H1 (cell line): ENCODE measurements around the gene ARL6IP1. TPM values are rescaled to one million over a fixed set of nuclear protein-coding genes. Genes with fewer than 3 reads are reported as not detected.
A peak's percentile ranks its signal among the peaks of the same experiment; 100 is the strongest.

Source experiments
- BCL11A ChIP-seq, 2 experiments: IDR thresholded peaks; one replicate each; pipeline ENCODE4 v1.6.1; 2011; ENCODE audit warnings: low read depth in 2 of 2, low read length in 2 of 2, mild to moderate bottlenecking in 2 of 2
- CHD1 ChIP-seq: IDR thresholded peaks from 2 replicates; pipeline ENCODE4 v1.6.1; 2012; ENCODE audit warnings: low read depth, low read length, improper control_type of control experiment
- SP4 ChIP-seq: IDR thresholded peaks from 2 replicates; pipeline ENCODE4 v1.6.1; 2012; ENCODE audit warnings: low read length, inconsistent platforms
- TBP ChIP-seq: IDR thresholded peaks from 2 replicates; pipeline ENCODE4 v1.6.1; 2011; ENCODE audit warnings: low read depth, low read length, improper control_type of control experiment
- polyA plus RNA-seq, 7 experiments: library from polyadenylated mRNA; depleted of rRNA in 3 of 7; stranded (reverse) in 5 of 7; unstranded in 2 of 7; fragments of >200 nt in 5 of 7; fragments of 200-250 nt in 2 of 7; gene quantifications; 1 replicate in 5 of 7; 2 replicates in 1 of 7; 4 replicates in 1 of 7; pipeline versions ENCODE4 v1.2.1 to v1.2.3, GENCODE V29; 2011 to 2013; ENCODE audit warnings: missing spikeins in 2 of 7, mixed read lengths in 2 of 7
- total RNA-seq: library from RNA; stranded (reverse); fragmentation: NEBNext Ultra II Directional; extraction: Animal tissue kit (Norgen Biotek cat#: 25700); gene quantifications from 2 replicates; pipeline ENCODE4 v1.2.1, GENCODE V29; 2021
- TF ChIP-seq, protein P1 (sequence below): fragments of 300-600 bp; sonication (generic); IDR thresholded peaks from 2 replicates; pipeline ENCODE4 v1.7.1; 2012; ENCODE audit warnings: low read length, moderate library complexity, mild to moderate bottlenecking, inconsistent platforms; ENCODE audit not compliant: insufficient replicate concordance
- TF ChIP-seq, protein P2 (sequence below), 3 experiments: IDR thresholded peaks; 1 replicate in 2 of 3; 2 replicates in 1 of 3; pipeline versions ENCODE4 v1.5.1 to v1.6.1; 2011; ENCODE audit warnings: low read length in 3 of 3, mild to moderate bottlenecking in 3 of 3, inconsistent platforms in 2 of 3, low read depth in 1 of 3, moderate library complexity in 1 of 3; ENCODE audit not compliant: insufficient read depth in 1 of 3; ENCODE audit errors: control extremely low read depth in 1 of 3

Gene ARL6IP1
- total and polyA plus RNA-seq, 2 of the 8 experiments (the other 6 are each of a cell fraction or from before 2014, with no cell fraction given), result 162 to 170 TPM

DNA sequence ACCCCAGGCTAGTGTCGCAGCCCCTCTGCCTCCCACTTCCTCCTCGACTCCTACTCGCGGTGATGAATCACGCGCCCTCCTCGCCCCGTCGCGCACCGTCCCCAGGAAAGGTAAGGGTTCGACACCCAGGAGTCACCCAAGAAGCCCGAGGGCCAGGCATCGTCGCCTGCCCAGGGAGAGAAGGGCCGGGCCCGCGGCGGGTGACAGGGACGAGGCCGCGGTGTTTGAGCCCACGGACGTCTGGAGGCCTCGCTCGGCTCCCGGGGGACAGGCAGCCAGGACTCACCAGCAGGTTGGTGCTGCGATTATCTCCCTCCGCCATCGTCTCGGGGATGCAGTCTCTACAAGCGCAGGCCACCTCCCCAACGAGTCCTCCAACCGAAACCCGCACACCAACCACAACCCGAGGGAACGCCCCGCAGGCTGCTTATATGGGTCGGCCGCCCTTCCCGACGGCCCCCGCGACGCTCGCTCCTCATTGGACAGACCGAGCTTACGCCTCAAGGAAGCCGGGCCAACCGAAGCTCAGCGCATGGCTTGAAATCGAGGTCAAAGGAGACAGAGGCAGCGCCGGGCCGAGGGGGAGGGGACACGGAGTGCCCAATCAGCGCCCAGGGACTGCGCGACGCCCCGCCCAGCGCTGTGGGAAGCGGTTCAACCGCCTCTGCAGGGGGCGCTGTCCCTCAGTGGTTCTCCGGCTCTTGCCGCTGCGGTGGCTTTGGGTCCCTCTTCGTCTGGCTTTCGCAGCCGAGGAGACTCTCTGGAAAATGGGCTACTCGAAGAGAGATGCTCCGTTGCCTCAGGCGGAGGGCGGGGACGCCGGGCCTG lies at the start of gene ARL6IP1 (continued):
- TF ChIP-seq, protein P1, sequence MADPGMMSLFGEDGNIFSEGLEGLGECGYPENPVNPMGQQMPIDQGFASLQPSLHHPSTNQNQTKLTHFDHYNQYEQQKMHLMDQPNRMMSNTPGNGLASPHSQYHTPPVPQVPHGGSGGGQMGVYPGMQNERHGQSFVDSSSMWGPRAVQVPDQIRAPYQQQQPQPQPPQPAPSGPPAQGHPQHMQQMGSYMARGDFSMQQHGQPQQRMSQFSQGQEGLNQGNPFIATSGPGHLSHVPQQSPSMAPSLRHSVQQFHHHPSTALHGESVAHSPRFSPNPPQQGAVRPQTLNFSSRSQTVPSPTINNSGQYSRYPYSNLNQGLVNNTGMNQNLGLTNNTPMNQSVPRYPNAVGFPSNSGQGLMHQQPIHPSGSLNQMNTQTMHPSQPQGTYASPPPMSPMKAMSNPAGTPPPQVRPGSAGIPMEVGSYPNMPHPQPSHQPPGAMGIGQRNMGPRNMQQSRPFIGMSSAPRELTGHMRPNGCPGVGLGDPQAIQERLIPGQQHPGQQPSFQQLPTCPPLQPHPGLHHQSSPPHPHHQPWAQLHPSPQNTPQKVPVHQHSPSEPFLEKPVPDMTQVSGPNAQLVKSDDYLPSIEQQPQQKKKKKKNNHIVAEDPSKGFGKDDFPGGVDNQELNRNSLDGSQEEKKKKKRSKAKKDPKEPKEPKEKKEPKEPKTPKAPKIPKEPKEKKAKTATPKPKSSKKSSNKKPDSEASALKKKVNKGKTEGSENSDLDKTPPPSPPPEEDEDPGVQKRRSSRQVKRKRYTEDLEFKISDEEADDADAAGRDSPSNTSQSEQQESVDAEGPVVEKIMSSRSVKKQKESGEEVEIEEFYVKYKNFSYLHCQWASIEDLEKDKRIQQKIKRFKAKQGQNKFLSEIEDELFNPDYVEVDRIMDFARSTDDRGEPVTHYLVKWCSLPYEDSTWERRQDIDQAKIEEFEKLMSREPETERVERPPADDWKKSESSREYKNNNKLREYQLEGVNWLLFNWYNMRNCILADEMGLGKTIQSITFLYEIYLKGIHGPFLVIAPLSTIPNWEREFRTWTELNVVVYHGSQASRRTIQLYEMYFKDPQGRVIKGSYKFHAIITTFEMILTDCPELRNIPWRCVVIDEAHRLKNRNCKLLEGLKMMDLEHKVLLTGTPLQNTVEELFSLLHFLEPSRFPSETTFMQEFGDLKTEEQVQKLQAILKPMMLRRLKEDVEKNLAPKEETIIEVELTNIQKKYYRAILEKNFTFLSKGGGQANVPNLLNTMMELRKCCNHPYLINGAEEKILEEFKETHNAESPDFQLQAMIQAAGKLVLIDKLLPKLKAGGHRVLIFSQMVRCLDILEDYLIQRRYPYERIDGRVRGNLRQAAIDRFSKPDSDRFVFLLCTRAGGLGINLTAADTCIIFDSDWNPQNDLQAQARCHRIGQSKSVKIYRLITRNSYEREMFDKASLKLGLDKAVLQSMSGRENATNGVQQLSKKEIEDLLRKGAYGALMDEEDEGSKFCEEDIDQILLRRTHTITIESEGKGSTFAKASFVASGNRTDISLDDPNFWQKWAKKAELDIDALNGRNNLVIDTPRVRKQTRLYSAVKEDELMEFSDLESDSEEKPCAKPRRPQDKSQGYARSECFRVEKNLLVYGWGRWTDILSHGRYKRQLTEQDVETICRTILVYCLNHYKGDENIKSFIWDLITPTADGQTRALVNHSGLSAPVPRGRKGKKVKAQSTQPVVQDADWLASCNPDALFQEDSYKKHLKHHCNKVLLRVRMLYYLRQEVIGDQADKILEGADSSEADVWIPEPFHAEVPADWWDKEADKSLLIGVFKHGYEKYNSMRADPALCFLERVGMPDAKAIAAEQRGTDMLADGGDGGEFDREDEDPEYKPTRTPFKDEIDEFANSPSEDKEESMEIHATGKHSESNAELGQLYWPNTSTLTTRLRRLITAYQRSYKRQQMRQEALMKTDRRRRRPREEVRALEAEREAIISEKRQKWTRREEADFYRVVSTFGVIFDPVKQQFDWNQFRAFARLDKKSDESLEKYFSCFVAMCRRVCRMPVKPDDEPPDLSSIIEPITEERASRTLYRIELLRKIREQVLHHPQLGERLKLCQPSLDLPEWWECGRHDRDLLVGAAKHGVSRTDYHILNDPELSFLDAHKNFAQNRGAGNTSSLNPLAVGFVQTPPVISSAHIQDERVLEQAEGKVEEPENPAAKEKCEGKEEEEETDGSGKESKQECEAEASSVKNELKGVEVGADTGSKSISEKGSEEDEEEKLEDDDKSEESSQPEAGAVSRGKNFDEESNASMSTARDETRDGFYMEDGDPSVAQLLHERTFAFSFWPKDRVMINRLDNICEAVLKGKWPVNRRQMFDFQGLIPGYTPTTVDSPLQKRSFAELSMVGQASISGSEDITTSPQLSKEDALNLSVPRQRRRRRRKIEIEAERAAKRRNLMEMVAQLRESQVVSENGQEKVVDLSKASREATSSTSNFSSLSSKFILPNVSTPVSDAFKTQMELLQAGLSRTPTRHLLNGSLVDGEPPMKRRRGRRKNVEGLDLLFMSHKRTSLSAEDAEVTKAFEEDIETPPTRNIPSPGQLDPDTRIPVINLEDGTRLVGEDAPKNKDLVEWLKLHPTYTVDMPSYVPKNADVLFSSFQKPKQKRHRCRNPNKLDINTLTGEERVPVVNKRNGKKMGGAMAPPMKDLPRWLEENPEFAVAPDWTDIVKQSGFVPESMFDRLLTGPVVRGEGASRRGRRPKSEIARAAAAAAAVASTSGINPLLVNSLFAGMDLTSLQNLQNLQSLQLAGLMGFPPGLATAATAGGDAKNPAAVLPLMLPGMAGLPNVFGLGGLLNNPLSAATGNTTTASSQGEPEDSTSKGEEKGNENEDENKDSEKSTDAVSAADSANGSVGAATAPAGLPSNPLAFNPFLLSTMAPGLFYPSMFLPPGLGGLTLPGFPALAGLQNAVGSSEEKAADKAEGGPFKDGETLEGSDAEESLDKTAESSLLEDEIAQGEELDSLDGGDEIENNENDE, result no peak
- TF ChIP-seq CHD1 (no peak), TBP (peak; percentile 98), BCL11A (IDR thresholded peaks at IDR 0.05; ENCODE audit: low read depth in 2 of 2, low read length in 2 of 2) (no peak), SP4 (peak; percentile 83)
- TF ChIP-seq, protein P2, sequence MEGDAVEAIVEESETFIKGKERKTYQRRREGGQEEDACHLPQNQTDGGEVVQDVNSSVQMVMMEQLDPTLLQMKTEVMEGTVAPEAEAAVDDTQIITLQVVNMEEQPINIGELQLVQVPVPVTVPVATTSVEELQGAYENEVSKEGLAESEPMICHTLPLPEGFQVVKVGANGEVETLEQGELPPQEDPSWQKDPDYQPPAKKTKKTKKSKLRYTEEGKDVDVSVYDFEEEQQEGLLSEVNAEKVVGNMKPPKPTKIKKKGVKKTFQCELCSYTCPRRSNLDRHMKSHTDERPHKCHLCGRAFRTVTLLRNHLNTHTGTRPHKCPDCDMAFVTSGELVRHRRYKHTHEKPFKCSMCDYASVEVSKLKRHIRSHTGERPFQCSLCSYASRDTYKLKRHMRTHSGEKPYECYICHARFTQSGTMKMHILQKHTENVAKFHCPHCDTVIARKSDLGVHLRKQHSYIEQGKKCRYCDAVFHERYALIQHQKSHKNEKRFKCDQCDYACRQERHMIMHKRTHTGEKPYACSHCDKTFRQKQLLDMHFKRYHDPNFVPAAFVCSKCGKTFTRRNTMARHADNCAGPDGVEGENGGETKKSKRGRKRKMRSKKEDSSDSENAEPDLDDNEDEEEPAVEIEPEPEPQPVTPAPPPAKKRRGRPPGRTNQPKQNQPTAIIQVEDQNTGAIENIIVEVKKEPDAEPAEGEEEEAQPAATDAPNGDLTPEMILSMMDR (IDR thresholded peaks at IDR 0.05; ENCODE audit: control extremely low read depth in 1 of 3, insufficient read depth in 1 of 3, low read depth in 1 of 3, low read length in 3 of 3), result peak; percentile 54 to 80 (median 65)
